Osteocyte (in vitro differentiated cells): ENCODE data around the gene TOX2. TPM values are rescaled to one million over a fixed set of nuclear protein-coding genes. Genes with fewer than 3 reads are reported as not detected.

Experiments
- DNase-seq: peaks from one replicate; pipeline ENCODE4 v3.0.0; 2021; ENCODE audit warnings: mixed read lengths; ENCODE audit not compliant: unreplicated experiment; ENCODE audit errors: extremely low spot score
- H3K27ac Mint-ChIP-seq: one replicate; pipeline ENCODE4 v1.8.0; 2021; ENCODE audit warnings: mild to moderate bottlenecking, mixed read lengths; ENCODE audit not compliant: unreplicated experiment
- H3K27me3 Mint-ChIP-seq: one replicate; pipeline ENCODE4 v1.8.0; 2021; ENCODE audit warnings: mixed read lengths; ENCODE audit not compliant: unreplicated experiment
- H3K36me3 Mint-ChIP-seq: one replicate; pipeline ENCODE4 v1.8.0; 2021; ENCODE audit warnings: mixed read lengths; ENCODE audit not compliant: unreplicated experiment
- H3K4me1 Mint-ChIP-seq: one replicate; pipeline ENCODE4 v1.8.0; 2021; ENCODE audit warnings: mixed read lengths; ENCODE audit not compliant: unreplicated experiment
- H3K4me3 Mint-ChIP-seq: one replicate; pipeline ENCODE4 v1.8.0; 2021; ENCODE audit warnings: mild to moderate bottlenecking, moderate library complexity, mixed read lengths; ENCODE audit not compliant: unreplicated experiment
- H3K9me3 Mint-ChIP-seq: one replicate; pipeline ENCODE4 v1.8.0; 2021; ENCODE audit warnings: mixed read lengths; ENCODE audit not compliant: unreplicated experiment
- total RNA-seq: library from RNA; stranded (reverse); gene quantifications from 2 replicates; pipeline ENCODE4 v1.2.1, GENCODE V29; 2021
- TF ChIP-seq, protein P1 (sequence below): fragments of 200-600 bp; sonication (generic); IDR thresholded peaks from 2 replicates; pipeline ENCODE4 v1.5.0; 2021; ENCODE audit warnings: antibody characterized with exemption, mild to moderate bottlenecking, moderate library complexity

TOX2 gene
- total RNA-seq, 1 donor from 2014 or later, result not detected

DNA sequence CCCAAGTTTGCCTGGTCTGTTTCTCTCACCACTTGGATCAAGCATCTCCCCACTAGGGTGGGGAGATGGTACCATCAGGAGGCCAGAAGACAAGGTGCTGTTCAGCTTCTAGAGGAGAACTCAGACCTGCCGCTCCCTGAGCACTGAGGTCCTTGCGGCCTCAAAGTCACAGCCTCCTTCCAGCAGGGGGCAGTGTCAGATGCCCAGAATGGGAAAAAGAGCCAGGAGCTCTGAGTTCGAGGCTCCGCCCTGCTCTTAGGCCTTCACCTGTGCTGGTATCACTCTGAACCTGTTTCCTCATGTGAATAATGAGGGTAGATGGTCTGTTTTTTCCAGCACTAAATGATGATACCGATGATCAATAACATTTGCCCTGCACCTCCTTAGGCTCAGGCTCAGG, 68.7 kb downstream of the TOX2 start:
- TF ChIP-seq, protein P1, sequence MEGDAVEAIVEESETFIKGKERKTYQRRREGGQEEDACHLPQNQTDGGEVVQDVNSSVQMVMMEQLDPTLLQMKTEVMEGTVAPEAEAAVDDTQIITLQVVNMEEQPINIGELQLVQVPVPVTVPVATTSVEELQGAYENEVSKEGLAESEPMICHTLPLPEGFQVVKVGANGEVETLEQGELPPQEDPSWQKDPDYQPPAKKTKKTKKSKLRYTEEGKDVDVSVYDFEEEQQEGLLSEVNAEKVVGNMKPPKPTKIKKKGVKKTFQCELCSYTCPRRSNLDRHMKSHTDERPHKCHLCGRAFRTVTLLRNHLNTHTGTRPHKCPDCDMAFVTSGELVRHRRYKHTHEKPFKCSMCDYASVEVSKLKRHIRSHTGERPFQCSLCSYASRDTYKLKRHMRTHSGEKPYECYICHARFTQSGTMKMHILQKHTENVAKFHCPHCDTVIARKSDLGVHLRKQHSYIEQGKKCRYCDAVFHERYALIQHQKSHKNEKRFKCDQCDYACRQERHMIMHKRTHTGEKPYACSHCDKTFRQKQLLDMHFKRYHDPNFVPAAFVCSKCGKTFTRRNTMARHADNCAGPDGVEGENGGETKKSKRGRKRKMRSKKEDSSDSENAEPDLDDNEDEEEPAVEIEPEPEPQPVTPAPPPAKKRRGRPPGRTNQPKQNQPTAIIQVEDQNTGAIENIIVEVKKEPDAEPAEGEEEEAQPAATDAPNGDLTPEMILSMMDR, result peak; percentile 27
- no peaks in the 10 kb centered on the region for H3K9me3 Mint-ChIP-seq
- no peaks in the 10 kb centered on the region for H3K36me3 Mint-ChIP-seq
- H3K4me3 Mint-ChIP-seq, result no peak overlapping the region
- peaks cover 39% of the 10 kb centered on the region for H3K27me3 Mint-ChIP-seq
- DNase-seq, result peak; percentile 73
- H3K4me1 Mint-ChIP-seq, result no peaks in the 10 kb centered on the region
- no peak overlapping the region for H3K27ac Mint-ChIP-seq

DNA sequence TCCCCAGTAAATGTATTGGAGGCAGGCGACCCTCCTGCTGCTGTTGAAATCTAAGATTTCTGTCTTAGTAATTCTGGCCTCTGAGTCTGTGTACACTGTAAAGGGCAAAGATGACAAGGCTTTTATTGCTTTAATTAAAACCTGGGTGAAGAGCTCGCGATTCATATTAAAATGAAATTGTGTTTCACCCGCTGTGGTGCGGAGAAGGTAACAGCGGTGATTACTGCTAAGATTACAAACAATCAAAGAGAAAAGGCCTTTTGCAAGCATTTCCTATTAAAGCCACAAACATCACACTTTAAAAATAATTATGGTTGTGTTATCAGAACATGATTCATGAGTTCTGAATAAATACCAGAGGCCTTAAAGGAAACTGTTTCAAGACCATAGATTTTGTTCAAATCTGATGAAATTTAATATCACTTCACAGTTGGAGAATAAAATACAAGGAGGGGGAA, 69.3 kb downstream of the TOX2 start:
- Mint-ChIP-seq H3K4me3 (no peak overlapping the region), H3K36me3 (no peaks in the 10 kb centered on the region), H3K9me3 (no peaks in the 10 kb centered on the region), H3K27ac (no peak overlapping the region), H3K4me1 (no peaks in the 10 kb centered on the region), H3K27me3 (peaks cover 37% of the 10 kb centered on the region)
- TF ChIP-seq, protein P1, result no peak
- DNase-seq, result no peak

DNA sequence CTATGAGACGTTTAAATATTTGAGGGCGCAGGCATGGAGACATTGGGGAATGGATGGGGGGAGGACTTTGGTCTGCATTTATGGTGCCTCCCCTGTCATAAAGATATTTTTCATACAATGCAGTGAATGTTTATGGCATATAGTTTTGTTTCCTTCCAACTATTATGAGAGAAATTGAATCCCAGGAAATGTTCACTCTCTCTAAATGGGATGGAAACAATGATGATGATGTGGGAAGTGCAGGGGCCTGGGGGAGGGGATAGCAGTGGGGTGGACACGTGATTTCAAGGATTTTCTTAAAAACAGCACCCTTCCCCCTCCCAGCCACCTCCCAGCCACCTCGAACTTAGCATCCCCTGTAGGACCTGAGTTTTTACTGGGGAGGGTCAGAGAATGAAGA, 69.9 kb downstream of the TOX2 start:
- Mint-ChIP-seq H3K4me1 (no peaks in the 10 kb centered on the region), H3K27ac (no peak overlapping the region), H3K4me3 (no peak overlapping the region), H3K36me3 (no peaks in the 10 kb centered on the region), H3K27me3 (peaks cover 31% of the 10 kb centered on the region), H3K9me3 (no peaks in the 10 kb centered on the region)
- DNase-seq, result no peak
- TF ChIP-seq, protein P1, result no peak

DNA sequence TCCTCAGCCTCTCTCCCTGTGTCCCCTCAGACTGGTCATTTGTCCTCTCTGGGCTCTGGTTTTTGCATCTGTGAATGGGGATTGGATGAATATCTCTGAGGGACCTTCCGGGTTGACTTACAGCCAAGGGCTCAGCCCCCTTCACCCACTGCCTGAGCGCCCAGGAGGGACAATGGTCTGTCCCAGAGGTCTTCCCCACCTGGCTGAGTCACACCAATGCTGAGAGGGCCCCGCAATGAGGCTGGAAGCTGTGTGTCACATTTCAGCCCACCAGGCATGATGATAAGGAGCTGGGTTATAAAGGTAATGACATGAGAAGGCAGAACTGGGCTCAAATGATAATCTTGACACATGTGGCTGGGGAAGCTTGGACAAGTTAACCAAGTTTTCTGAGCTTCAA, 70.5 kb downstream of the TOX2 start:
- Mint-ChIP-seq H3K27ac (no peak overlapping the region), H3K27me3 (peaks cover 26% of the 10 kb centered on the region), H3K4me3 (no peak overlapping the region), H3K9me3 (no peaks in the 10 kb centered on the region), H3K36me3 (no peaks in the 10 kb centered on the region), H3K4me1 (no peaks in the 10 kb centered on the region)
- DNase-seq, result no peak
- TF ChIP-seq, protein P1, result no peak

DNA sequence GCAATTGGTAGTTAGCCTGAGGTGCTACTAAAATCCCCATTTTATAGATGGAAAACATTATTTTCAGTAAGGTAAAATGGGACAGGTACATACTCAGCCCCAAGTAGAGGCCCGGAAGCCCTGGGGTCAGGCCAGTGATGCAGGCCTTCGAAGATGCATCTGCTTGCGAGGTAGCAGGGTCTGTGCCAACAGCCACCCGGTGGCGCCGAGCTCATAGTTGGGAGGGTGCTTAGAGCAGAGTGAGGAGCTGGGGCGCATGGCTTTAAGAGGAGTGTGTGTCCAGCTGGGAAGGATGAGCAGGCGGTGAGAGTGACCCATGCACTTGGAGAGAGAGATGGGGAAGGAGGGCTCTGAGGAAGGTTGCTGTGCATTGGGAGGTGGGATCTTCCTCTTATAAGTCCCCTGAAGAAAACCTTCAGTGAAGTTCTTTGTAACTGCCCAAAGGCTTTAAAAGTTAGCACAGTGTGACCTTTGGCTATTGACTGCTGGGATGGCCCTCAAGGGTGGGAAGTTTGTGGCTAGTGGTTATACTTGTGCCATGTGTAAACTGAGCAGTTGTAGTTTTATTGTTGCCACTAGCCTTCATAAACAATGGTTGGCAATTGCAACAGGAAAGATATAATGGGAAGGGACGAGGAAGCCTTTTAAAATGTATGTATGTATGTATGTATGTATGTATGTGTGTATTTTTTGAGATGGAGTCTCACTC, 71.1 kb downstream of the TOX2 start:
- Mint-ChIP-seq H3K27me3 (peaks cover 25% of the 10 kb centered on the region), H3K36me3 (no peaks in the 10 kb centered on the region), H3K9me3 (no peaks in the 10 kb centered on the region), H3K27ac (no peak overlapping the region), H3K4me1 (no peaks in the 10 kb centered on the region), H3K4me3 (no peak overlapping the region)
- DNase-seq, result no peak
- TF ChIP-seq, protein P1, result no peak
